DMS153 treated with DMSO at 0.1 percent for 48 hours (cell line): Measurements from ENCODE around the gene DPP6.

Source experiments
- DNase-seq: peaks from one replicate; lab custom pipeline; 2025; ENCODE audit not compliant: unreplicated experiment; lab: John Stamatoyannopoulos, UW

DPP6 gene

DNA sequence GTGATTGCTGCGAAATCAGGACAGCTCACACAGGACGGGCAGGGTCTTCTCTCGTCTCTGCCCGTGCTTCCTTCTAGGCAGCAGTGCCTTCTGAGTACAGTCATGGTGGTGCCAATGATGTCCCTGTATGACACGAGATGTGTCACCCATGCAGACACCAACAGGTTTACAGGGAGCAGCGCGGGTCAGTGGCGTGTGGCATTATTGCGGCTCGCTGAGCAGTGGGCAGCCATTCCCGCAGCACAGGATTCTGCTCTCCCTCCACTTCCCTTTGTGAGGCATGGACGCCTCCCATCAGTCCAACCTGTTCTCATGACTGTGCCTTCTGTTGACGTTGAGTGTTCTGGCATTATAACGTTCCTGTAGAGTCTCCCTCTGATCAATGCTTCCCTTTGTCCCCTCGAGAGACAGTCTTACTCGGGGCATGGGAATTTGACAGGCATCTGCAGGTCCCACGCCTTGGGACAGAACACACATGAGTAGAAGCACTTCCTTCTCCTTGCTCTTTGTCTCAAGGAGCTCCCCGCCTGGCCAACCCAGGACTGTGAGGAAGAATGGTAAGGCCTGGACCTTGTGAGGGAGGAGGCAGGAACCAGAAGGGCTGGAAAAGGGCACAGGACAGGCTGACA lies 731.2 kb downstream of the DPP6 start:
- DNase-seq = no peak

DNA sequence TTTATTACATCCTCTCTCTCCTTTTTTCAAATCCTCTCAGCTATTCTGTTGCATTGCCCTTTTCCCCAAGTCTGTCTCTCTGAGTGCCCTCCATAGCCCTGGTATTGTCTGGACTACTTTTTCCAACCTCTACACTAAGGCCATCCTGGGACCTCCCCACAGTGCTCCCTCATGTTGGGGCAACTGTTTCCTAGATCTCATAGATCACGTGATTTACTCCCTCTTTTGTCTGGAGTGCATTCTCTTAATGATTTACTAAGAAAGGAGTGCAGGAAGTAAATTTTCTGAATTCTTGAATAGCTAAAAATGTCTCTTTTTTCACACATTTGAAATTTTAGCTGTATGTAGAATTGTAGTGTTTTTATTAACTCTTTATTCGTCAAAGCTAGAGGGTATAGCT lies 733.7 kb downstream of the DPP6 start:
- no peak for DNase-seq

DNA sequence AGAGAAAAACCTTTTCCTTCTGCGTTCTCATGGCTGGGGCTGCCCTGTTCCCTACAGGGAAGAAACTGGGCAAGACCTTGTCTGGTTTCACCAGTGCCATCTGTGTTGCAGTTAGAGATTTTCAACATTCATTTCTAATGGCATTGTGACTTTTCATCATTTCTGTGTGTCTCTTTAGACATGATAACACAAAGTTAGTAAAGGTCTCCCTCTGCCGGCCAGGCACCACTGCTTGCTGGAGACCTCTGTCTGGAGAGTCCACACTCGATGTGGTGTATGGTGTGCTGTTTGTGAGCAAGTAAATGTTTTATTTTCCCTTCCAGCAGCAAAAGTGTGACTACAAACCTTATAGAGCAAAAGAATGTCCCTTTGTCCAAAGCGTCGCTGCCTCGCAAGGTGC lies 737.2 kb downstream of the DPP6 start:
- no peak for DNase-seq

DNA sequence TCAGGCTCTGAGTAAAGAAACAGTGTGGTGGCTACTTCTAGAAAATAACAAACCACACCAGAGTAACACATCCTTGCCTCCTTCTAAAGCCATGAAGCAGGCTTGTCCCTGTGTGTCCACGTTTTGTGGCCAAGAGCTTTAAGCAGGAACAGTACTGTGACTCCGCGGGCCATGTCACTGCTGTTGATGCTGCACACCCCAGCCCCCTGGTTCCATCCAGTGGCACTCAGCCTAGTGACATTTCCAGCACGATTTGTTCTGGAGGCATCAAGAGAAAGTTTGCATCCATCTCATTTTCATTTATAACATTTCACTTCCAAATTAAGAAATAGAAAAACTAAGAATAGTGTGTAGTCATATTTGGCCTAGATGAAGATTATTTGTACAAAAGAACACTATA lies 739.4 kb downstream of the DPP6 start:
- no peak for DNase-seq

DNA sequence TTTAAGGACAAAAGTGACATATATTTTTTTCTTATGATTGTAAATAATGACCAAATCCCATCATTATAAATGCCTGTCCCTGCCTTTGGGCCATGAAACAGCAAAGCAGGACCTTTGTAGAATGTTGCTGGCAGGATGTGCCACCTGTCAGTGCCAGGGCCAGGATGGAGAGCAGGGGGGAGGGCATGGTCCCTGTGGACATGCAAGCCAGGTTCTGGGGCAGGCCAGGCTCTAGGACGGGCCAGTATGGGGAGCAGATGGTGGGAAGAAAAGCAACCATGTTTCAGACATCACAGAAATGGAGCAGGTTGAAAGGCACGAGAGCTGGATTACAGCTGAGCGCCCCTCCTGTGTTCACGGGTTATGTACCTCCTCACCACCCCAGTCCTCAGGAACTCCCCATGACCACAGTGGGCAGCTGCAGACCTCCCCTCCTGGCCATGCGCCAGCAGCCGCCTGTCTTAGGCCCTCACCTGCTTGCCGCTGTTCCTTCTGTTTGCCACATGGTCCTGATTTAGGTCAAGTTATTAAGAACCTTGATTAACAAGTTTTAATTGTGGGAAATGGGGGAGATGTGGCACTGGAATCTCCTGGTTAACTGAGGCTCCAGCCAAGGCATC lies 740.3 kb downstream of the DPP6 start:
- no peak for DNase-seq

DNA sequence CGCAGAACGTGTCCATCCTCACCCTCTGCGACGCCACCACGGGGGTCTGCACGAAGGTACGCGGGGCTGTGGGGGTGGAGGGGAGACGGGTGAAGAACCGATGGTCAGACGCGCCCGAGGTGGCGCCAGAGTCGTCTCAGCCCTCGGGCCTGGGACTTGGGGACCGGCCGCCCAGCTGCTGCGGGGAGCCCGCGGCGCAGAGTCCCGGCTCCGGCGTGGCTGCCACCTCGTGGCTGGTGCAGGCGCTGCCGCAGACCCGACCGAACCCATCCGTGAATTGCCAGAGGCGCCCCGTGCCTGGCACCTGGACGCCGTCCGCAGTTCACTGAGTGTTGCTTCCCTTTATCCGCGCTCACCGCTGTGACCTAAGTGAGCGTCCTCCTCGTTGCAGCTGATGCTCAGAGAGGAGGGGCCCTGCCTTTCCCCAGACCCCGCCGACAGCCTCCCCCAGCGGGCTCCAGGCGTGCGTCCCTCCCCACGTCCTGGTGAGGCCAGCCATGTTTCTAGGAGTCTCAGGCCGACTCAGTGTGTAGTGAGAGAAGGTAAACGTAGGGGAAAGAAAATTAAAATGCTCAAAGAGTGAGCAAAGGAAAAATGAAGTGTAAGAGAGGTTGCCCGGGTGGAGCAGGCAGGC lies 742.1 kb downstream of the DPP6 start:
- no peak for DNase-seq

DNA sequence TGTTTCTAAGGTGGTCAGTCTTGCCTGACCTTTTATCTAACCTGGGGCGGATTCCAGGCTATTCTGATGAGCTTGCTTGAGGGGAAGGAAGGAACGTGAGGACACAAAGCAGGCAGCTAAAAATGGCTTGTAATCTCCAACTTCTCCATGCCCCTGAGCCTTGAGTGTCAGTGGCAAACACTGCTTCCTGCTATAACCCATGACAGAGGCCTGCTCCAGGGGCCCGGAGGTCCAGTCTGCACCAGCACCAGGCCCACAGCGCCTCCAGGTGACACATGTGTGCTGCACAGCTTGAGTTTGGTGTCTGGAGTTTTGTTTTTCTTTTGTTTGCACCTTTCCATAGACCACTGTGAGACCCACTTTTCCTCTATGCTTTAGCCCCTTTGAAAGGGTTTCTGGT lies 742.8 kb downstream of the DPP6 start:
- no peak for DNase-seq

DNA sequence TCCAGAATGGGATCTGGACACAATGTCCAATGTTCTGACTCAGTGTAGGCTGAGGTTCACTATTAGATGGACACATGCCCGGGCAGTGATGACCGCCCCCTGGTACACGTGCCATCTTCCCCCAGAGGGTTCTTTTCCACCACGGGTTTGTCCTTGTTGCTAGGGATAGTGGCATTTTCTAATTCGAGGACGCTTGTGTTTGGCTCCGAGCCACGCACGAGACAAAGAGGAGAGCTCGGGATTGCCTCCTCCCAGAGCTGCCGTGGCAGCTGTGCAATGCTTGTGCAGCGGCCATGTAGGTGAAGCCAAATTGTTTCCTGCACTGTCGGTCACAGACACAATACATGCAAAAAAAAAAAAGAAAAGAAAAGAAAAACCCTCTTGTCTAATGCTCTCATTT lies 743.2 kb downstream of the DPP6 start:
- peak; percentile 33 for DNase-seq

DNA sequence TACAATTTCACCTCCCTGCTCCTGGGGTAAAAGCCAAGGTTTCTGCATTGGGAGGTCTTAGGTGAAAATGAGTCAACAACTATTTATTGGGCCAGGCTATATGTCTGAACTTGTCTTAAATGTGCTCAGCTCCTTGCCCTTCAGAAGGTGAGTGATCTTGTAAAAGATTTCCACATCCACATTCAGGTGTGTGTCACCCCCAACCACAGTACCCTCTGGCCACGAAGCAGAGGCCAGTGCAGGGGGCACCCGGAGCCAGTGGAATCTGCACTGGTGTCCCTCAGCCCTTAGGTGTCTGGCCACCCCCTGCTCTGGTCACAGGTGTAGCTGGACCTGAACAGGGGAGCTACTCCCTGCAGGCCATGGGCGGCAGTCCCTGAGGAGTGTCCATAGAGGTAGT lies 752.3 kb downstream of the DPP6 start:
- DNase-seq = no peak

DNA sequence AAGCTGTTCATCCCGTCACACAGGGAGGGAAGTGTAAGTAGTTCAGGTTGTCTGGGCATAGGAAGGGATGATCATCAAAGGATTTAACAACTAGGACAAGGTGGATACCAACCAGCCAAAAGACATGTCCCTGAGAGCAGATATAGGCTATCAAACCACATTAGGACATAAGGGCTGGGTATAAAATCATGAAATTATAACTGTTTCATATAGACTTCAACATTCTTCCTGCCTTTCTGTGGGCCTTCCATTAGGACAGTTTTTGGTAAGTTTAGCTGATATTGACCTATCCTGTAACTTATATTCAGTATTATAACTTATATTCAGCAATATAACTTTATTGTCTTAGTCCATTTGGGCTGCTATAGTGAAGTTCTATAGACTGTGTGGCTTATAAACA lies 759.8 kb downstream of the DPP6 start:
- DNase-seq = no peak

DNA sequence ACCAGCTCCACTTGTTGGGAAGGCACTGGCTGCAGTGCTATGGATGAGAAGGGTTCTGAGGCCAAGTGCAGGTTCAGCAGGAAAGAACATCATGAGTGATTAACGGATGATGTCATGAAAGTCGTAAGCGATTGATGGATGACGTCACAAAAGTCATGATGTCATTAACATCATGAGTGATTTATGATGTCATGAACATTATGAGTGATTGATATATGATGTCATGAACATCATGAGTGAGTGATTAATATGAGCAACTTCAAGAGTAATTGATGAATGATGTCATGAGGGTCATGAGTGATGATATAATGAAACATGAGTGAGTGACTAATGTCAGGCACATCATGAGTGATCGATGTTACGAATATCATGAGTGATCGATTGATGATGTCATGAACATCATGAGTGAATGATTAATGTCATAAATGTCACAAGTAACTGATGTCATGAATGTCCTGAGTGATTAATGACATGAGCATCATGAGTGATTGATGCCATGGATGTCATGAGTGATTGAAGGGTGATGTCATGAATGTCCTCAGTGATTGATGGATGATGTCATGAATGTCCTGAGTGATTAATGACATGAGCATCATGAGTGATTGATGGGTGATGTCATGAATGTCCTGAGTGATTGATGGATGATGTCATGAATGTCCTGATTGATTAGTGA lies 765.2 kb downstream of the DPP6 start:
- DNase-seq = no peak

DNA sequence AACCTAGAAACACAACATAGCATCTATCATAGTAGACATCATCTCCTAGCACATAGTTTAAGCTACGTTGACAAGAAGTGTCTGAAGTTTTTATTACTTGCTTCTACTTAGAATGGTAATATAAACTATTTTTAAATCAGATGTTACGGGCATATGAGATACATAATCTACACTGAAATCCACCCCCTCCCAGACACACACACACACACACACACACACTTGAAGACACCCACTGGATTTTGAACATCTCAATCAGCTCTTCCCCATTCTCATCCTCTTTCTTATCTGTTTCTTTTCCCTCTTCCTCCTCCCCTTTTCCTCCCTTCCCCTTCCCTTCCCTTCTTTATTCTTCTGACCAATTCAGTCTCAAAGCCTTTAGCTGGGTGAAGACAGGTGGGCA lies 774.8 kb downstream of the DPP6 start:
- no peak for DNase-seq

DNA sequence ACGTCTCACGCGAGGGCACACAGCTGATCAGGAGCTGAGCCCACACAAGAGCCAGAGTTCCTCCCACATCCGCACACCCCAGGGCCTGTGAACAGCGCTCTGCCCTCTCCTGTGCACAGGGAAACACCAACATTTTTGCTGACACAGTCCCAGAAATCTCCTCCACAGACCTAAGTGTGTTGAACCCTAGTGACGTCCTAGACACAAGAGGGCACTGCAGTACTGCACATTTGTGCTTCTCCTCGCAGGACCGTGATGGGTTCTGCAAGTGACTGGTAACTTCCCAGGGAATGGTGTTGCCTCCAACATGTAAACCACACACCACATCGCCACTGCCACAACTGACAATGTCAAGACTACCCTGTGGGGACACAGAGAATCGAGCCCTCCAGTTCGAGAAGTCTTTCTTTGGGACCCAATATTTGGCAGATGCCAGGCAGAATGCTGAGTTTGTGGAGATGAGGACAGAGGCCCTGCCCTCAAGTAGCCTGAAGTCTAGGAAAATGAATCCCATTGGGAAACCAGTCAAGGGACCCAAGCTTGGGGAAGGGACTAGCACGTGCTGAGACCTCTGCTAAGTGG lies 780.5 kb downstream of the DPP6 start:
- DNase-seq = peak; percentile 19

DNA sequence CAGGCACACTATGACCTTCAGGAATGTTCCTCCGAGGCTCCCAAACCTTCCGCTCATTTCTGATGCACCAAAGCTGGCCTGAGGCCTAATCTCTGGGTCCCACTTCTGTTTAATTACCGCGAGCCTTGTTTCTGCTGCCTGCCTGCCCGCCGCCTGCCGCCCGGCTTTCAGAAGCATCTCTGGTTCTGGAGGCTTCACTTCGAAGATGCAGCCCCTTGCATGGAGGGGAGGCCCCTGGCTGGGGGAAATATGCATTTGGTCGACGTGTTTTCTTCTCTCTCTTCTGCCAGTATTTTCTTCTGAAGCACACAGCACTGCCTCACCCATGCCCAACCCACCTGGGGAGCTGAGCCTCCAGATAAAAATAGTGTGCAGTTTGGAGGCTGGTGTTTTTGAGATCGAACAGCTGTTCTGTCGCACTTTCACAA lies 783.8 kb downstream of the DPP6 start:
- no peak for DNase-seq

DNA sequence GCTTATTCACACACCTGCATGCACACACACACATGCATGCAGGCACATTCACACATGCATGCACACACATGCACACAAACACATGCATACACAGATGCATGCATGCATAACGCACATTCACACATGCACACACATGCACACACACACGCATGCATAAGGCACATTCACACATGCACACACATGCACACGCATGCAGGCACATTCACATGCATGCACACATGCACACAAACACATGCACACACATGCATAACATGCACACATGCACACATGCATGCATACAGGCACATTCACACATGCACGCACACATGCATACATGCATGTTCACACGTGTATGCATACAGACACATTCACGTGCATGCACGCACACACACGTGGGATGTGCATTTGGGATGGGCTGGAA lies 784.9 kb downstream of the DPP6 start:
- no peak for DNase-seq

DNA sequence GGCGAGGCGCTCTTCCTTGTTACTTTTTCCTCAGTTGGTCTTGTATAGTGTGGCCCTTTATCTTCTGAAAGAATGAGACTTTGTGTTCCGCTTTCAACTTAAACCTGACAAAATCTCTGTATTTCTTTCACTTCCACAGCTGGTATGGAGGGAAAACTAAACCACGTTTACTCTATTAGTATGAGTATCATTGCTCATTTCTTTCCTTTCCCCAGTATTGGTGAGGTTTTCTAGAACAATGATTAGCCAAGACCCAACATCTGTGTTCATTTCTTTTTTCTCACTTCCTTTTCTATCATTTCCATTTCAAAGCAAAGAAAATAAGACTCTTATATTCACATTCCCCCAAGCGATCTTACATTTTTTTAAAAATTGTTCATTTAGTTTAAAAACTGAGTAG lies 785.4 kb downstream of the DPP6 start:
- DNase-seq = no peak

DNA sequence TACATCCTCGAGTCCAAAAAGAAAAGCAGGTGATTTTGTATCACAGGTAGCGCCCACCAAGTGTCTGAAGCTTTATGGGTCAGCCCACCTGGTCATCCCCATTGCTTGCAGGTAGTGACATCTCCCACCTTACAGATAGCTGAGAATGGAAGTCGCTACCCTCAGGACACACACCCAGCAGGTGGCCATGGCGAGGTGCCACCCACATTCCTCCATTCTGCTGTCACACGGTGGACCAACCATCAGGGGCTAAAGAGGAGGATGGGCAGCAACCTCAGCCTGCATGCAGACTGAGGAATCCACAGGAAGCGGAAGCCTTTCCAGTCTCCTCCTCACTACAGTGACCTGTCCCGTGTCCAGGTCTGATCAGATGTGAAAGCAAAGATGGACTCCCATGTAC lies 787.9 kb downstream of the DPP6 start:
- DNase-seq = no peak

DNA sequence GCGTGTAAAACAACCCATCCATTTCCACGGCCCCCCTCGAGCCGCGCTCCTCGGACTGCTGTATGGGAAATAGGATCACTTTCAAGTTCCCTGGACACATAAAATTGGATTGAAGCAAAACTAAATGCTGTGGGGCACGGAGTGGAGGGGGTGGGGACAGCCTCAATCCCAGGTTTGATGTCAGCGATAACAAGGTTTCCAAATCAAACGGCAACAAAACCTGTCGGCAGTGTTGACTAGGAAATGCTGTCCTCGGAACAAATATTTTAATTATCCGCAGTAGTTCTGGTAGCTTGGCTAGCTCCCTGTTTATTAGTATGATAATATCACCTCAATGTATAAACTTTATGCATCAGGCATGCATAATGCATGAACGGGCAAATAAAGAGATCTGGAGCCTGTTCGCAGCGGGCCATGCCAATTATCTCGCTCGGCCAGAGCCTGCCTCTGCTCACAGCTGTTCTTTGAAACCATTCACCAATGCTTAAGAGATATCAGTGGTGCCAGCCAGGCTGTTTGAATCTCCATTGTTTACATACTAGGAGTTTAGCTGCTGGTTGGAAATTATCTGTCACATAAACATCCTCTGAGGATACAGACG lies 789.6 kb downstream of the DPP6 start:
- peak; percentile 87 for DNase-seq

DNA sequence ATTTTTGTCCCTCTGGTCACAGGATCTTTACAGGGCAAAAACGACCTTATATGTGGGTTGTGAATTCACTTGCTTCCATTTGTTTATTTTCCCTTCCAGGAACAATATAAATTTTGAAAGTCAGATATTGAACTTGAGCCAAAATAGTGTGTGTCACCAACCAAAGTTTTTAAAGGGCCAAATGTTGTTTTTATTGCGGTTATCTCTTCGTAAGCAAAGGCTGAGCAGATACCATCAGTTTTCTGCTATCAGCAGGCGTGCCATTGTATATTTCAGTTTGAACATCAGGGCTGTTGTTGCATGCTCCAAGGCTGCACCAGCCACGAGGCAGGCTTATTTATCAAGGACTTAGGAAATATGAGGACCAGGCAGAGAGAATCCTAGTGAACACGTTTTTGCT lies 790.4 kb downstream of the DPP6 start:
- no peak for DNase-seq

DNA sequence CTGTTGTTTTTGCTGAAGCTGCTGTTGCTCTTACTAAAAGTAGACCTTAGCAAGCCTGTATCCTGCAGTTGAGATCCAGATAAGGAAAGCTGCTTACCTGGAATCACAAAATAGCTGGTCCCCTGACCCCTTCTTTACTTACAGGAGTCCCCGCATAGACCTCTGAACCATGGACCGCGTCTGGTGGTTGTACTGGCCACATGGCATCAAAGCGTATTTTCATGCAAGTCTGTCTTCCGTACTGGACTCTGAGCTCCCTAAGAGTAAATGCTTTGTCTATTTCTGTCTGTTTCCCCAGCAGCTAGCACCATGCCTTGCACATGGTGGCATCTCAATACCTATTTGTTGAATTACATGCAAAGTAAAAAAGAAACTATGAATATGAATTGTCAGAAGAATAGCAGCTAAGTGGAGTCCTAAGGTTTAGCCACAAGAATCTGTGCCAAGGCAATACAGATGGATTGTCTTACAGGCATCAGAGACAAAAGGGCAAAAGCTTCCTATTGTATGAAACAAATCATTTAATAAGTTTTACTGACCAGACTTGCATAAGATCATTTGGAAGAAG lies 791.6 kb downstream of the DPP6 start:
- no peak for DNase-seq

DNA sequence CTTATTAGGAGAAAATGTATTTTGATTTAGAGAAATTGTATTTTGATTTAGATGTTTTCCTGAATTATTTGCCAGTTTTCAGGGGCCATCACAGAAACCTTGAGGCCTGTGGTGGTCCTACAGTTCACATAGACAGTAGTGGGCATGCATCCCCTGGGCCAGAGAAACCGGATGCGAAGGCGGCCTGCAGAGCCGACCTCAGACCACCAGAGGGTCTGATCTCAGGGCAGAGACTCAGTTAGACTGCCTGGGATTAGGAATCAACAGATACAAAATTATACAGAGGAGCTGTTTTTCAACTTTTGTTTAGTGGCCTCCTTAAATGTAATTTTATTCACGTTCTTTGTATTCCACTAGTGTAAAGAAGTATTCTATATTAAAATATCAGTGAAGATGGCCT lies 792.3 kb downstream of the DPP6 start:
- DNase-seq = no peak
